ENCODE data around the gene NISCH. TPM values are rescaled to one million over a fixed set of nuclear protein-coding genes. Genes with fewer than 3 reads are reported as not detected.

The NISCH gene
- total RNA-seq, 4 donors from 2014 or later: 65.7 to 150 (median 128) TPM

DNA sequence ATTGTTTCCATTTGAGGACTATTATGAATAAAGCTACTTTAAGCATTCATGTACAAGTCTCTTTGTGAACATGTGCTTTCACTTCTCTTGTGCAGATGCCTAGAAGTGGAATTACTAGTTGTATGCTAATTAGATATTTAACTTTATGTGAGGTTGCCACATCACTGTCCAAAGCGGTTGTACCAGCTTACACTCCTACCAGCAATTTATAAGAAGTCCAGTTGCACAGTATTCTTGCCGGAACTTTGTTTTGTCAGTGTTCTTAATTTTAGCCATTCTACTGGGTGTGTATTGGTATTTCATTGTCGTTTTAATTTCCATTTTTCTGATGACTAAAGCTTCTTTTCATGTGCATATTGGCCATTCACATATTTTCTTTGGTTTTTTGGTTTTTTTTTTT lies 39.6 kb upstream of the NISCH start:
- DNase-seq: no peak
- Histone ChIP-seq H3K27me3 (no peaks in the 10 kb centered on the region), H3K36me3 (peaks cover 0 to 3% (median 0%) of the 10 kb centered on the region in 3 donors), H3K4me3 (no peak overlapping the region), H3K9me3 (no peaks in the 10 kb centered on the region), H3K27ac (no peak overlapping the region), H3K4me1 (peaks cover 0 to 21% (median 0%) of the 10 kb centered on the region in 4 donors)
- TF ChIP-seq POLR2A (IDR thresholded peaks at IDR 0.05): no peak
- TF ChIP-seq, protein P1, sequence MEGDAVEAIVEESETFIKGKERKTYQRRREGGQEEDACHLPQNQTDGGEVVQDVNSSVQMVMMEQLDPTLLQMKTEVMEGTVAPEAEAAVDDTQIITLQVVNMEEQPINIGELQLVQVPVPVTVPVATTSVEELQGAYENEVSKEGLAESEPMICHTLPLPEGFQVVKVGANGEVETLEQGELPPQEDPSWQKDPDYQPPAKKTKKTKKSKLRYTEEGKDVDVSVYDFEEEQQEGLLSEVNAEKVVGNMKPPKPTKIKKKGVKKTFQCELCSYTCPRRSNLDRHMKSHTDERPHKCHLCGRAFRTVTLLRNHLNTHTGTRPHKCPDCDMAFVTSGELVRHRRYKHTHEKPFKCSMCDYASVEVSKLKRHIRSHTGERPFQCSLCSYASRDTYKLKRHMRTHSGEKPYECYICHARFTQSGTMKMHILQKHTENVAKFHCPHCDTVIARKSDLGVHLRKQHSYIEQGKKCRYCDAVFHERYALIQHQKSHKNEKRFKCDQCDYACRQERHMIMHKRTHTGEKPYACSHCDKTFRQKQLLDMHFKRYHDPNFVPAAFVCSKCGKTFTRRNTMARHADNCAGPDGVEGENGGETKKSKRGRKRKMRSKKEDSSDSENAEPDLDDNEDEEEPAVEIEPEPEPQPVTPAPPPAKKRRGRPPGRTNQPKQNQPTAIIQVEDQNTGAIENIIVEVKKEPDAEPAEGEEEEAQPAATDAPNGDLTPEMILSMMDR (IDR thresholded peaks at IDR 0.05): no peak

DNA sequence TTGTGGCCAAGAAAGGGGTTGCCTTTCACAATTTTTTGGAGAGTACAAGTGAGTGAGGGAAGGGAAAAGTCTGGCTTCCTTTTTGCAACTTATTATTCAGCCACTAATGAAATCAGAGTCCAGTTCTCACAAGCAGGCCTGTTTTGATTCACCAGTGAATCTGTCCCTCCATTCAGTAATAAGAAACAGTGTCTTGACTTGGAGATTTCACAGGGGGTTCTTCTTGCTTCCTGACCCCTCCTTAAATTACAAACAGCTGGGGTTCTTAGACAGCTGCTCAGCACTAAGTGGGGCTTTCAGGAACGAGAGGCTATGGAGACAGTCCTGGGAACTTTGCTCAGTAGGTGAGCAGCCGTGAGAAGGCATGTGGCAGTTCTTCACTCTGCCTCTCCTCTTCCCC lies 35.0 kb upstream of the NISCH start:
- Histone ChIP-seq H3K9me3 (no peaks in the 10 kb centered on the region), H3K4me1 (no peaks in the 10 kb centered on the region), H3K27me3 (no peaks in the 10 kb centered on the region), H3K4me3 (no peak overlapping the region), H3K27ac (no peak overlapping the region), H3K36me3 (peaks cover 0 to 3% (median 0%) of the 10 kb centered on the region in 3 donors)
- TF ChIP-seq, protein P1 (IDR thresholded peaks at IDR 0.05): no peak
- no peak for TF ChIP-seq POLR2A (IDR thresholded peaks at IDR 0.05)
- peak in 1 of 3 donors; percentile 1 for DNase-seq

DNA sequence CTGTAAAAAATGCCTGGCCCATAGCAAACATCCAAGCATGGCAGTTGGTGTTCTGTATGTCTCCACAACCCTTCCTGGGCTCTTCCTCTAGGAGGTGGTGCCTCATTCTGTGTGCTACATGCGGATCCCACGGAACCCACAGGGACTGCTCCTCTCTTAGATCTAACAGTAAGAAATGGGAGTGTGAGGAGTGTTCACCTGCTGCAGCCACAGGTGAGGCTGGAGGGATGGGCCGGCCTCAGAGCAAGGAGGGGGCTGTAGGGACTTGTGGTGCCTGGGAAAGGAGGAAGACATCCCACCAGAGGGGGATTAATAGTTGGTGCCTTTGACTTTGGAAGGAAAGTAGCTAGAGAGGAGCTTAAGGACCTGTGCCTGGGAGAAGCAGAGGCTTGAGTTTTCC lies 32.7 kb upstream of the NISCH start:
- peaks cover 0 to 3% (median 0%) of the 10 kb centered on the region in 3 donors for H3K36me3 ChIP-seq
- no peak overlapping the region for H3K4me3 ChIP-seq
- no peaks in the 10 kb centered on the region for H3K4me1 ChIP-seq
- H3K9me3 ChIP-seq: no peaks in the 10 kb centered on the region
- H3K27ac ChIP-seq: no peak overlapping the region
- TF ChIP-seq, protein P1 (IDR thresholded peaks at IDR 0.05): no peak
- no peak for TF ChIP-seq POLR2A (IDR thresholded peaks at IDR 0.05)
- H3K27me3 ChIP-seq: no peaks in the 10 kb centered on the region
- DNase-seq: peak in 2 of 3 donors; percentile 12 to 17

DNA sequence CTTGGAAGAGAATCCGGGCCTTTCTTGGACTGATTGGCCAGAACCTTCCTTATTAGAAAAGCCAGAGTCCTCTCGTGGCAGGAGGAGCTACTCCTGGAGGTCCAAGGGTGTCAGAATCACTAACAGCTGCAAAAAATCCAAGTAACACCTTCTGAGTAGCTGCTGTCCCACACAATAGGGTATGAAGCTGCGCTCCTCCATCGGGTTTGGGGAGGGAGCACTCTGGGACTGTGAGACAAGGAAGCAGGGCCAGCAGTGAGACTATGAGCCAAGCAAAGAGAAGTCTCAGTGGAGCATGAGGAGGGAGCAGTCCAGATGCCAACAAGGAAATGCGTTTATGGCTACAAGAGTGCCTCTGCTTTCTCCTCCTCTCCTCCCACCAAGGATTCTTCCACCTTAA lies 32.2 kb upstream of the NISCH start:
- Histone ChIP-seq H3K4me1 (no peaks in the 10 kb centered on the region), H3K36me3 (peaks cover 0 to 3% (median 0%) of the 10 kb centered on the region in 3 donors), H3K27ac (no peak overlapping the region), H3K27me3 (no peaks in the 10 kb centered on the region), H3K9me3 (no peaks in the 10 kb centered on the region), H3K4me3 (no peak overlapping the region)
- TF ChIP-seq, protein P1 (IDR thresholded peaks at IDR 0.05): no peak
- TF ChIP-seq POLR2A (IDR thresholded peaks at IDR 0.05): no peak
- peak in 2 of 3 donors; percentile 14 to 15 for DNase-seq

DNA sequence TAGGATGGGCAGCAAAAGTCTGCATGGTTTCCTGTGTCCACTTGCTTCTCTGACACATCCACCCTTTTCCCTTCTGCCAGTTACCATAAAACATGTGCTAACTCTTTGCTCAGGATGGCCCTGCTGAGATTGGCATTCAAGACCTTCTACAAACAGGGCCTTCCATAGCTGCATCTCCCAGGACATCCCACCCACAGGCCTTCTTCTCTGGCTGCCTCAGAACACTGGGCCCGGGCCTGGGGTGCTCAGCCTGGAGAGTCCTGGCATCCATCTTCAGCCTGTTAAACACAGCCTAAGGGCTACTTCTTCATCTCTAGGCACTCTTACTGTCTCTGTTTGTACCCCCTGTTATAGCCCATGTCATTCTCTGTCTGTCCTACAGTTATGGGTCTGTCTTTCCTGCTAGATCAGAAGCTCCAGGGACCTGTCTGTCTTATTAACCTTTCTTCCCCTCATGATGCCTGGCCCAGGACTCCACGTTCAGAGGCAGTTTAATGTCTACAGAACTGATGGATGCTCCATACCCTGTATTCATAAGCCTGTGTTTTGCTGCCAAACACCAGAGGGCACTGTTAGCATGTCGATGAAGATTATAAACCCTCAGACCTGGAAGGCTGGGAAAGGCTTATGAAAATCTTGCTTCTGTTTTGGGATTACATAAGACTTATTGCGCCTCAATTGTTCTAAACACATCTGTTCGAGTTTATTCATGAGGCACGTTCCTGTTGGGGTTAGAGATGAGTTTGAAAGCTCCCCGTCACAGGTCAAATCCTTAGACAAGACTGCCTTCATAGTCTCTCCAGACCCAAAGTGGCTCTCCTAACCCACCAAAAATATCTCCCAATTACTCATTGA lies 27.0 kb upstream of the NISCH start:
- H3K36me3 ChIP-seq: no peaks in the 10 kb centered on the region
- peak; percentile 20 to 83 (median 36) for DNase-seq
- H3K4me1 ChIP-seq: peaks cover 0 to 15% (median 0%) of the 10 kb centered on the region in 4 donors
- H3K27me3 ChIP-seq: no peaks in the 10 kb centered on the region
- no peaks in the 10 kb centered on the region for H3K9me3 ChIP-seq
- TF ChIP-seq, protein P1 (IDR thresholded peaks at IDR 0.05): peak in 5 of 6 experiments; percentile 21 to 91 (median 90)
- TF ChIP-seq POLR2A (IDR thresholded peaks at IDR 0.05): no peak
- H3K27ac ChIP-seq: peak overlapping the region in 1 of 4 donors; percentile 79
- H3K4me3 ChIP-seq: no peak overlapping the region
